OCI-LY1 (cell line): ENCODE results near the gene SEPTIN5.

Source experiments
- EZH2 ChIP-seq: fragments of 200-600 bp; sonication (generic), shearing (Covaris generic); IDR thresholded peaks from 2 replicates; pipeline ENCODE4 v1.8.0; 2017; ENCODE audit warnings: borderline replicate concordance, mixed run types, mild to moderate bottlenecking, antibody characterized with exemption, low read length, moderate library complexity, mixed read lengths
- TF ChIP-seq, protein P1 (sequence below): fragments of 200-600 bp; sonication (generic), shearing (Covaris generic); IDR thresholded peaks from 2 replicates; pipeline ENCODE4 v1.5.1; 2017; ENCODE audit warnings: mild to moderate bottlenecking, antibody characterized with exemption, low read length, moderate library complexity, mixed read lengths

DNA sequence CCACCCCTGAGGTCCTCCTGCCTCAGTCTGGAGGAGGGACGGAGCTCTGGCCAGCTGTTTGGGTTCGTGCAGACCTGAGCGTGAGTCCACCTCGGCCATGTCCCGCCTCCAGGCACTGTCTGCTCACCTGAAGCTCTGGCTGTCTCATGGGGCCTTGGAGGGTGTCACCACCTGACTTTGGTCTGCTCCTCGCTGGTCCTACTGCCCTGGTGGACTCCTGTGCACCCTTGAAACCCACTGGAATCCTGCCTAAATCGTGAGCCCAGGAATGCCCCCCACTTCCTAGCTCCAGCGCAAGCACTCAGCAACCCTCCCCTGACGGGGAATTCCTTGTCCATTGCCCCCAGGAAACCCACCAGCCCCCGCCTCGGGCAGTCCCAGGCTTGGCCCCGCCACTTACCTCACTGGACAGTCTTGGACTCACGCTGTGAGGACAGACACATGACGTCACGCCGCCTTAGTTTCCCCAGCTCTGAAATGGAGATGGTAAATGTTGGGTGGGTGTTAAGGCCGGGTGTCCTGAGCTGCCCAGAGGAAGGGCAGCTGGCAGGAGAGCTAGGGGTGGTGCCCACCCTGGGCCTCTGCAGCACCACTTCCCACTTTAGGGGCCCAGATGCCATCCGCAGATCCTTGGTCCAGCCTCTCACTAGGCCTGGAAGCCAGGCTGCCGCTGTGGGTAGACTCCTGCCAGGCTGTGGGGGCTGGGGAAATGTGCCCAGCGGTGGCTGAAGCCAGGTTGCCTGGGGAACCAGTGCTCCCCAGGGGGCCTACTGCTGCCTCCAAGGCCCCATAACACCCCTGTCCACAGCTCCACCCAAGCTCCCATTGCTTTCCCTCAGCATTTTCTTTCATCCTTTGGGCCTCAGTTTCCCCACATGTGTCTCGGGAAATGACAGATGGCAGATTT lies 28.1 kb downstream of the SEPTIN5 start:
- TF ChIP-seq, protein P1, sequence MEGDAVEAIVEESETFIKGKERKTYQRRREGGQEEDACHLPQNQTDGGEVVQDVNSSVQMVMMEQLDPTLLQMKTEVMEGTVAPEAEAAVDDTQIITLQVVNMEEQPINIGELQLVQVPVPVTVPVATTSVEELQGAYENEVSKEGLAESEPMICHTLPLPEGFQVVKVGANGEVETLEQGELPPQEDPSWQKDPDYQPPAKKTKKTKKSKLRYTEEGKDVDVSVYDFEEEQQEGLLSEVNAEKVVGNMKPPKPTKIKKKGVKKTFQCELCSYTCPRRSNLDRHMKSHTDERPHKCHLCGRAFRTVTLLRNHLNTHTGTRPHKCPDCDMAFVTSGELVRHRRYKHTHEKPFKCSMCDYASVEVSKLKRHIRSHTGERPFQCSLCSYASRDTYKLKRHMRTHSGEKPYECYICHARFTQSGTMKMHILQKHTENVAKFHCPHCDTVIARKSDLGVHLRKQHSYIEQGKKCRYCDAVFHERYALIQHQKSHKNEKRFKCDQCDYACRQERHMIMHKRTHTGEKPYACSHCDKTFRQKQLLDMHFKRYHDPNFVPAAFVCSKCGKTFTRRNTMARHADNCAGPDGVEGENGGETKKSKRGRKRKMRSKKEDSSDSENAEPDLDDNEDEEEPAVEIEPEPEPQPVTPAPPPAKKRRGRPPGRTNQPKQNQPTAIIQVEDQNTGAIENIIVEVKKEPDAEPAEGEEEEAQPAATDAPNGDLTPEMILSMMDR = no peak
- no peak for TF ChIP-seq EZH2
